Glutamatergic neuron (in vitro differentiated cells): ENCODE results near the gene EMCN. TPM values are rescaled to one million over a fixed set of nuclear protein-coding genes. Genes with fewer than 3 reads are reported as not detected.
"Not testable (repeated sequence)": the region's sequence is repeated elsewhere in the genome, so short reads cannot be mapped to it uniquely, and the experiment has no call there.

Experiments used
- DNase-seq: peaks from one replicate; pipeline ENCODE4 v3.0.0; 2022
- H3K27ac Mint-ChIP-seq: one replicate; pipeline ENCODE4 v1.8.0; 2020; ENCODE audit warnings: mild to moderate bottlenecking, mixed read lengths, inconsistent platforms; ENCODE audit not compliant: unreplicated experiment
- H3K27me3 Mint-ChIP-seq: one replicate; pipeline ENCODE4 v1.8.0; 2020; ENCODE audit warnings: mild to moderate bottlenecking, moderate library complexity, mixed read lengths, inconsistent platforms; ENCODE audit not compliant: unreplicated experiment
- H3K36me3 Mint-ChIP-seq: one replicate; pipeline ENCODE4 v1.8.0; 2020; ENCODE audit warnings: mild to moderate bottlenecking, mixed read lengths, inconsistent platforms; ENCODE audit not compliant: unreplicated experiment
- H3K4me1 Mint-ChIP-seq: one replicate; pipeline ENCODE4 v1.8.0; 2020; ENCODE audit warnings: mild to moderate bottlenecking, low read depth, mixed read lengths, inconsistent platforms; ENCODE audit not compliant: unreplicated experiment
- H3K4me3 Mint-ChIP-seq: one replicate; pipeline ENCODE4 v1.8.0; 2020; ENCODE audit warnings: mild to moderate bottlenecking, mixed read lengths, inconsistent platforms; ENCODE audit not compliant: unreplicated experiment
- H3K9me3 Mint-ChIP-seq: one replicate; pipeline ENCODE4 v1.8.0; 2020; ENCODE audit warnings: mild to moderate bottlenecking, moderate library complexity, mixed read lengths, inconsistent platforms; ENCODE audit not compliant: unreplicated experiment
- total RNA-seq: library from RNA; stranded (reverse); fragmentation: NEBNext Ultra II Directional; extraction: Animal tissue kit (Norgen Biotek cat#: 25700); gene quantifications from one replicate; pipeline ENCODE4 v1.2.1, GENCODE V29; 2021; ENCODE audit not compliant: unreplicated experiment
- TF ChIP-seq, protein P1 (sequence below): fragments of 200-600 bp; sonication (generic); IDR thresholded peaks from one replicate; pipeline ENCODE4 v1.5.0; 2021; ENCODE audit not compliant: partially characterized antibody, unreplicated experiment

Gene EMCN
- total RNA-seq, 1 donor from 2014 or later = not detected

DNA sequence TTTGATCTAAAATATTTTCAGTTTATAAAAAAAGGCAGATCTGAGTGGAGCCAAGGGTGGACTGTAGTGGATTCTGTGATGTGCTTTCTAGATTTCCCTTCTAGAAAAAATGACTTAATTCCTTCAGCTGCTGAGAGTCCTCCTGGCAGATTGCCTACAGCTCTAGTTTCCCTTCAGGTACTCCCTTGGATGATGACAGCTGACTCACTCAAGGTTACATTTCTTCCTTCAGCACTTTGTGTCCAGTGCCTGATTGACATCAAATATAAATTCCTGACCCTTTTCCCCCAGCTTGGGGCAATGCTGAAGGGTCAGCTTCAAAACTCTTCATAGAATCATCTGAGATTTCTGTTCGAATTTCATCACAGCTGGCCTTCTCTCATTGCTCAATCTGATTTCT, 161.7 kb downstream of the EMCN start:
- Mint-ChIP-seq H3K4me1 (no peaks in the 10 kb centered on the region), H3K27me3 (no peaks in the 10 kb centered on the region), H3K4me3 (no peak overlapping the region), H3K27ac (no peak overlapping the region), H3K9me3 (no peaks in the 10 kb centered on the region), H3K36me3 (peaks cover 6% of the 10 kb centered on the region)
- TF ChIP-seq, protein P1, sequence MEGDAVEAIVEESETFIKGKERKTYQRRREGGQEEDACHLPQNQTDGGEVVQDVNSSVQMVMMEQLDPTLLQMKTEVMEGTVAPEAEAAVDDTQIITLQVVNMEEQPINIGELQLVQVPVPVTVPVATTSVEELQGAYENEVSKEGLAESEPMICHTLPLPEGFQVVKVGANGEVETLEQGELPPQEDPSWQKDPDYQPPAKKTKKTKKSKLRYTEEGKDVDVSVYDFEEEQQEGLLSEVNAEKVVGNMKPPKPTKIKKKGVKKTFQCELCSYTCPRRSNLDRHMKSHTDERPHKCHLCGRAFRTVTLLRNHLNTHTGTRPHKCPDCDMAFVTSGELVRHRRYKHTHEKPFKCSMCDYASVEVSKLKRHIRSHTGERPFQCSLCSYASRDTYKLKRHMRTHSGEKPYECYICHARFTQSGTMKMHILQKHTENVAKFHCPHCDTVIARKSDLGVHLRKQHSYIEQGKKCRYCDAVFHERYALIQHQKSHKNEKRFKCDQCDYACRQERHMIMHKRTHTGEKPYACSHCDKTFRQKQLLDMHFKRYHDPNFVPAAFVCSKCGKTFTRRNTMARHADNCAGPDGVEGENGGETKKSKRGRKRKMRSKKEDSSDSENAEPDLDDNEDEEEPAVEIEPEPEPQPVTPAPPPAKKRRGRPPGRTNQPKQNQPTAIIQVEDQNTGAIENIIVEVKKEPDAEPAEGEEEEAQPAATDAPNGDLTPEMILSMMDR = no peak
- no peak for DNase-seq

DNA sequence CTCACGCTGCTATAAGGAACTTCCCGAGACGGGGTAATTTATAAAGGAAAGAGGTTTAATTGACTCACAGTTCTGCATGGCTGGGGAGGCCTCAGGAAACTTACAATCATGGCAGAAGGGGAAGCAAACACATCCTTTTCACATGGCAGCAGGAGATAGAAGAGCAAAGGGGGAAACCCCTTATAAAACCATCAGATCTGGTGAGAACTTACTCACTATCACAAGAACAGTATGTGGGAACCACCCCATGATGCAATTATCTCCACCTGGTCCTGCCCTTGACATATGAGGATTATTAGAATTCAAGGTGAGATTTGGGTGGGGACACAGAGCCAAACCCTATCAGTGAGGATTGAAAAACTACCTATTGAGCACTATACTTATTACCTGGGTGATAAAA, 165.5 kb downstream of the EMCN start:
- H3K27ac Mint-ChIP-seq, H3K9me3 Mint-ChIP-seq, DNase-seq, H3K4me1 Mint-ChIP-seq, H3K4me3 Mint-ChIP-seq, H3K36me3 Mint-ChIP-seq, H3K27me3 Mint-ChIP-seq: not testable (repeated sequence)

DNA sequence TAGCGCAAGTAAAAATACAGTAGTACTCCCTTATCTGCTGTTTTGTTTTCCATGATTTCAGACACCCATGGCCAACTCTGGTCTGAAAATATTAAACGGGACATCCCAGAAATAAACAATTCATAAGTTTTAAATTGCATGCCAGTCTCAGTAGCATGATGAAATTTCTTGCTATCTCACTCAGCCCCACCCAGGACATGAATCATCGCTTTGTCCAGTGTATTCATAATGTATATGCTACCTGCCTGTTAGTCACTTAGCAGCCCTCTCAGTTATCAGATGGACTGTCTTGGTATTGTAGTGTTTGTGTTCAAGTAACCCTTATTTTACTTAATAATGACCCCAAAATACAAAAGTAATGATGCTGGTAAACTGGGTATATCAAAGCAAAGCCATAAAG, 169.3 kb downstream of the EMCN start:
- DNase-seq = no peak
- Mint-ChIP-seq H3K9me3 (no peaks in the 10 kb centered on the region), H3K36me3 (peaks cover 6% of the 10 kb centered on the region), H3K27me3 (no peaks in the 10 kb centered on the region), H3K4me3 (no peak overlapping the region), H3K4me1 (no peaks in the 10 kb centered on the region), H3K27ac (no peak overlapping the region)
- TF ChIP-seq, protein P1 = no peak

DNA sequence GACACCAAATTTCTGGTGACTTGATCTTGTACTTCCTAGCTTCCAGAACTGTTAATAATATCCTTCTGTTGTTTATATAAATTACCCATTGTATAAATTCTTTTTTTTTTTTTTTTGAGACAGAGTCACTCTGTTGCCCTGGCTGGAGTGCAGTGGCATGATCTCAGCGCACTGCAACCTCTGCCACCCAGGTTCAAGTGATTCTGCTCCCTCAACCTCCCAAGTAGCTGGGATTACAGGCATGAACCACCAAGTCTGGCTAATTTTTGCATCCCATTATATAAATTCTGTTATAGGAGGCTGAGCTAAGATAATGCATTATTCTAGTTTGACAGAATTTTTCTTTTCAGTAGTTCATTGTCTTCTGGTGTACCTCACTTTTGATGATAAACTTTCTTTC, 170.6 kb downstream of the EMCN start:
- no peaks in the 10 kb centered on the region for H3K4me1 Mint-ChIP-seq
- no peaks in the 10 kb centered on the region for H3K27me3 Mint-ChIP-seq
- TF ChIP-seq, protein P1 = no peak
- H3K4me3 Mint-ChIP-seq = no peak overlapping the region
- DNase-seq = no peak
- peaks cover 3% of the 10 kb centered on the region for H3K36me3 Mint-ChIP-seq
- H3K27ac Mint-ChIP-seq = no peak overlapping the region
- no peaks in the 10 kb centered on the region for H3K9me3 Mint-ChIP-seq

DNA sequence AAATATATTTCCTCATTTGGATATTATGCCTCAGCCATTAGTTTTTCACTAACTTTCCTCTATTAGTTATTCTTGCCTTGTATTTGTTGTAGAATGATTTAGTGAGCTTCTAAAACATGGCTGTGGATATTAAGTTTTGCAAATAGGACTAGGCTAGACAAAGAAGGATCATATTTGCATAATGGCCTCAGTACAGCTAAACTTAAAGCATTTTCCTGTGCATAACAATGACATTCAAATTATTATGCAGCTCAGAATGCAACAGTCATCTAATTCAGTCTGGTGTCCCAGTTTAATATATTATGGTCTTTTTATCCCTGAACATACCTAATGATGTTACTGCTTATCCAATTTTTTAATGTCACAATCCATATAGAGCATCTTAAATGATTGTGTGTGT, 172.2 kb downstream of the EMCN start:
- H3K4me3 Mint-ChIP-seq = no peak overlapping the region
- no peaks in the 10 kb centered on the region for H3K9me3 Mint-ChIP-seq
- no peaks in the 10 kb centered on the region for H3K36me3 Mint-ChIP-seq
- no peaks in the 10 kb centered on the region for H3K4me1 Mint-ChIP-seq
- no peak for DNase-seq
- TF ChIP-seq, protein P1 = no peak
- H3K27ac Mint-ChIP-seq = no peak overlapping the region
- no peaks in the 10 kb centered on the region for H3K27me3 Mint-ChIP-seq
